IPS-NIHi11 (cell line): Measurements from ENCODE around the gene IL17RB.

Experiments used
- DNase-seq: peaks from one replicate; pipeline ENCODE4 v3.0.0; 2012; ENCODE audit warnings: mixed read lengths, low spot score

Gene IL17RB

GRCh38 chr3:53811143-53811927 is 35.0 kb upstream of the IL17RB start:
- DNase-seq = no peak

DNA sequence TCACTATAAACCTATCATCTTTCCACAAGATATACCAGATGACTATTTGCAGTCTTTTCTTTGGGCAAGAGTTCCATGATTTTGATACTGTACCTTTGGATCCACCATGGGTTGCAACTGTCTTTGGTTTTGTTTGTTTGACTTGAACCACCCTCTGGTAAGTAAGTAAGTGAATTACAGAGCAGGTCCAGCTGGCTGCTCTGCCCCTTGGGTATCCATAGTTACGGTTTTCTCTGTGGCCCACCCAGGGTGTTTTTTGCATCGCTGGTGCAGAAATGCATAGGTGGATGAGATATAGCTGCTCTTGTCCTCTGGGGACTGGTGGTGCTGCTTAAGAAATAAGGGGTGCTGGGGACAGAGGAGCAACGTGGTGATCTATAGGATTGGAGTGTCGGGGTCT is 33.9 kb upstream of the IL17RB start:
- no peak for DNase-seq

DNA sequence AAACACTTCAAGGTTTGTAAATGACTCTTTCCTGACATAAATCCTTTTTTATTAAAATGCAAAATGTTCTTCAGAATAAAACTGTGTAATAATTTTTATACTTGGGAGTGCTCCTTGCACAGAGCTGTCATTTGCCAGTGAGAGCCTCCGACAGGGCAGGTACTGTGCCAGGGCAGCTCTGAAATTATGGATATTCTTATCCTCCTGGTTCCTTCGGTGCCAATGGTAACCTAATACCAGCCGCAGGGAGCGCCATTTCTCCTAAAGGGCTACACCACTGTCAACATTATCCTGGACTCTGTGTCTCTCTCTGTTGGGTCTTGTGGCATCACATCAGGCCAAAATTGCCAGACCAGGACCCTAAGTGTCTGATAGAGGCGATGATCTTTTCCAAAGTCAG is 33.1 kb upstream of the IL17RB start:
- no peak for DNase-seq

- DNase-seq = no peak
Observed at GRCh38 chr3:53813876-53814275, 32.5 kb upstream of the IL17RB start.

DNA sequence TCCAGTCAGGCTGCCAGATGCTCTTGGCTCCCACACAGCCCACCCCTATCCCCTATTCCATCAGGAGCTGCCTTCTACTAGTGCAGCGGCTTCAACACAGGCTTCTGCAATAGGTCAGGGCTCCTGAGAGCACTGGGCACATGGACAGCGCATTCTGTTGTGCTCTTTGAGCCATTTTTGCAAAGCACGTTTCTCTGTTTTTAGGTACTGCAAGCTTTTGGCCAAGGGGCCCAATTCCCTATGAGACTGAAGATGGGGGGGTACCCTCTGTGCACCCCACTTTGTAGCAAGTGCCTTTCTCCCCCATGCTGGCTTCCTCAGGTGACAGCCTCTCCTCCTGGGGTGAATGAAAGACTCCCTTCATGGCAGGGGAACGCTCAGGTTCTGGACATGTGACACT is 31.3 kb upstream of the IL17RB start:
- DNase-seq = no peak

- no peak for DNase-seq
Observed at GRCh38 chr3:53815651-53816050, 30.7 kb upstream of the IL17RB start.

DNA sequence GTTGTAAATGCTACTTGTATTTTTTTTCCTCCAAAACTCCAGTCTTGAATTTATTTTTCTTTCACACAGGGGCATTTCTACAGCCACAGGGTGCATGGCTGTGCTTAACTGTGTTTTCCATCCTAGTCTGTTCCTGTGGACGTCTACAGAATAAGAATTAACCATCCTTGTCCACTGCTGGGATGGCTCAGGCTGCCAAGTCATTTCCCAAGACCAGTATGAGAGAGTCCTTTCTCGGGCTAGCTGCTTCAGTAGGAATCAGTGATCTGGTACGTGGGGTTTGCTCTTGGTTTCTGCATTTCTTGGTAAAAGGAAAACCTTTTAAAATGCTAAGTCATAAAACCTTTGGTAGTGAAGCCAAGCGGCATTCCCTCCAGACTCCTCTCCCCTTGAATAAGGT is 29.9 kb upstream of the IL17RB start:
- no peak for DNase-seq

DNA sequence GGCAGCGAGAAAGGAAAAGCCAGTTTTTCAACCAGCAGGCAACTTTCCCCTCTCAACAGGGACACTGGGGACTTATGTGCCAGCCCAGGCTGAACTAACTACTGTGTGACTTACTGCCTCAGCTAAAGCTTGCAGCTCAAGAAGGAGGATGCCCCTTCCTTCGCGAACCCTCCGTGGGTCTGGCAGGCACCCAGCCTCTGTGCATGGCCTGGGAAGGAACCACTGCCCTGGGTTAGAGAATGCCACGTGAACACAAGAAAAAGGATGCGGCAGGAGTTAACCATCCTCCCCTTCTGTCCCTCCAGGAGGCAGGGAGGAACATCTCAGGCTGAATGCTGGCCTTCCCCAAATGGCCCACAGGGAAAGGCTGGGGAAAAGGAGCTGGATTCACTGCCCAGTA is 29.2 kb upstream of the IL17RB start:
- DNase-seq = no peak

DNA sequence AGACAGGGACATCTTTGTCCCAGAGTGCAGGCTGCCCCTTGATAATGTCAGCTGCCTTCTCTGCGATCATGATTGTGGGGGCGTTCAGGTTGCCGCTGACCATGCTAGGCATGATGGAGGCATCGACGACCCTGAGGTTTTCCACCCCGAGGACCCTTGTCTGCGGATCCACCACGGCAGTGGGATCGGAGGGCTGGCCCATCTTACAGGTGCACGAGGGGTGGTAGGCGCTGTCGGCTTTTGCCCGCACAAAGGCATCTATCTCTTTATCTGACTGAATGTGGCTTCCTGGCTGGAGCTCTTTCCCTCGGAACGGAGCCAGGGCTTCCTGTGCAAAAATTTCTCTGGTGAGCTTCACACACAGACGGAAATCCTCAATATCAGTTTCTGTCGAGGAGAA is 28.6 kb upstream of the IL17RB start:
- no peak for DNase-seq

- no peak for DNase-seq
Observed at GRCh38 chr3:53818221-53819162, 27.9 kb upstream of the IL17RB start.

GRCh38 chr3:53819163-53819868 is 27.1 kb upstream of the IL17RB start:
- DNase-seq = no peak

DNA sequence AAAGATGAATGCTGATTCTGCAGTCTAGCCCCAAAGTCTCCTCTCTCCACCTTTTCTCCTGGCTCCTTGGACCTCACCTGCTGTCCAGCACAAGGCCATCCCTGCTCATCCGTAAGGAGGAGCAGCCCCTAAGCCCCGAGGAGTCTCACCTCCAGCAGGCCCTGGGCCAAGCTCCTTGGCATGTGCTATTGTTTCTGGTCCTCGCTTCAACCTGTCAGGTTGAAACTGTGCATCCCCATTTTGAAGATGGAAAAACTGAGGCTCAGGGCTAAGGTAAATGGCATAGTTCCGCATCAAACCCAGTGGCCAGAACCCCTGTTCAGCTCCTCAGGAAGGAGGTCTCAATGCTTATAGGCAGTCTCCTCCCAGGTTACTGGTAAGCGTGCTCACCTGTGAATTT is 26.3 kb upstream of the IL17RB start:
- no peak for DNase-seq

- DNase-seq = no peak
Observed at GRCh38 chr3:53820756-53821580, 25.4 kb upstream of the IL17RB start.

GRCh38 chr3:53821631-53822121 is 24.7 kb upstream of the IL17RB start:
- no peak for DNase-seq

- no peak for DNase-seq
Observed at GRCh38 chr3:53822331-53822741, 24.0 kb upstream of the IL17RB start.

DNA sequence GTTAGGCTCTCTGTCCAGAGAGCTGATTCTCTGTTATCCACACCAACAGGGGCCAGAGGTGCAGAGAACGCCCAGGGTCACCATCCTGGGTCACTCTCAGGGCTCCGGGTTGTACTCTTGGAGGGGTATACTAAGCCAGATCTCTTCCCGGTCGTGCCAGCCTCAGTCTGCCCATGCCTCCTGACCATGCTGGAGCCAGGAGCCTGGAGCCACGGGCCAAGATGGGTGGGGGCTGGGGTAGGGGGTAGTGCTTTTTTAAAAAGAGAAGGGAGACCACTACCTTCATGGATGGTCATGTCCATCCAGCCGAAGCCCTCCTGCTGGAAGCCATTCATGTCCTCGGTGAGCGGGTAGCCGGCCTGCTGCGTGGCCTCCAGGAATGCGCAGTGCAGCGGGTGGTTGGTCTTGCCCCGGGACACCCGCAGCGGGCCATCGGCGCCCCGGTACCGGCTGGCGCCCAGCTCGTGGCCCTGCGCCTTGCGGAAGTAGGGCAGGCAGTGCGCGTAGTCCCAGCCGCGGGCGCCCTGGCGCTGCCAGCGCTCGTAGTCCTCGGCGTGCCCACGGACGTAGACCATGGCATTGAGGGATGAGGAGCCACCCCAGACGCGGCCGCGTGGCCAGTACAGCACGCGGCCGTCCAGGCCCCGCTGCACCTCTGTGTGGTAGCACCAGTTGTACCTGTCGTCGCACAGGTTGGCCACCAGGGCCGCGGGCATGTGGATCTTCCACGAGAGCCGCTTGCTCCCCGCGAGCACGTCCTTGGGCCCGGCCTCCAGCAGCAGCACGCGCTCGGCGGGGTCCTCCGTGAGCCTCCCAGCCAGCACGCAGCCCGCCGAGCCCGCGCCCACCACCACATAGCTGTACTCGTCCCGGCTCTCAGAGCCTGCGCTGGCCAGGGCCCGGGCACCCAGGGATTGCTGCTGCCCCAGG is 23.1 kb upstream of the IL17RB start:
- peak; percentile 55 for DNase-seq

DNA sequence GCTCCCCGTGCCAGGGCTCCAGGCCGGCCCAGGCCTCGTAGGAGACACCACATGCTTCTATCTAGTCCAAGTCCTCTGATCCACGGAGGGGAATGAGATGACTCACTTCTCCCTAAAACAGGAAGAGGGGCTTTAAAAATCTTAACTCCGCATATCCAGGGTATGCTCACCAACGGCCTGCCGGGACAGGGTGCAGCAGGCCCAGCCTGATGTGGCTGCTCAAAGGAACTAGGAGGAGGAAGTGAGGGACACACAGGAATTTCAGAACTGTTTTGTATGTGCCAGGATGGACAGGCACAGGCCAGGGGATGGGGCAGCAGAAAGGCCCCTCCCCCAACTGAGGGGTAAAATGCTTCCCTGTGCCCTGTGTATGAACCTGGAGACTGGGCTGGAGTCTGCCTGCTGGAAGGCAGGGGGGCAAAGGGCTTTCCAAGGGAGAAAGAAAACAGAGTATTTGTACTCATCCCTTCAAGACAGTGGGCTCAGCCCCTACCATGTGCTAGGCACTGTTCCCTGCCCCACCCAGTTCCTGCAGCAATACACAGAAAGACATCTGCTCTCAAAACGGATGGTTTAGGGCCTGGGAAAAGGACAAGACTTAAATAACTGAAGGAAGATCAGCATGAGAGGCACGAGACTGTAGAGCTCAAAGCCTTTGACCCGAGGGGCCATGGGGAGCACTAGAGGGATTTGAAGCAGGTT is 22.3 kb upstream of the IL17RB start:
- DNase-seq = no peak

GRCh38 chr3:53824795-53825194 is 21.6 kb upstream of the IL17RB start:
- no peak for DNase-seq

- no peak for DNase-seq
Observed at GRCh38 chr3:53826048-53826447, 20.3 kb upstream of the IL17RB start.

DNA sequence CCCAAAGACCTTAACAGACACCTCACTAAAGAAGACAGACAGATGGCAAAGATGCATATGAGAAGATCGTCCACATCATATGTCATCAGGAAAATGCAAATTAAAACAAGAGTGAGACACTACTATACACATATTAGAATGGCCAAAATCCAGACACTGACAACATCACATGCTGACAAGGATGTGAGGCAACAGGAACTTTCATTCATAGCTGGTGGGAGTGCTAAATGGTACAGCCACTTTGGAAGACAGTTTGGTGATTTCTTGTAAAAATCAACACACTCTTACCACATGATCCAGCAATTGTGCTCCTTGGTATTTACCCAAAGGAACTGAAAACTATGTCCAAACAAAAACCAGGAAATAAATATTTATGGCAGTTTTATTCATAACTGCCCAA is 17.8 kb upstream of the IL17RB start:
- no peak for DNase-seq
